HG02798 (cell line): ENCODE measurements around the gene LIMS2.

ENCODE experiments used
- ATAC-seq: cut with Tn5 transposase; IDR thresholded peaks from one replicate; pipeline ENCODE4 v1.9.1; 2021; ENCODE audit warnings: mild to moderate bottlenecking; ENCODE audit not compliant: unreplicated experiment, poor library complexity

LIMS2 gene

GRCh38 chr2:127678991-127679390 is 3.7 kb upstream of the LIMS2 start:
- no peak for ATAC-seq

GRCh38 chr2:127678531-127678930 is 3.2 kb upstream of the LIMS2 start:
- ATAC-seq = no peak

- ATAC-seq = no peak
Measured at GRCh38 chr2:127676906-127677305, 1.6 kb upstream of the LIMS2 start.

GRCh38 chr2:127674241-127675209 is 805 bp downstream of the LIMS2 start:
- no peak for ATAC-seq

GRCh38 chr2:127673291-127674069 is 1.9 kb downstream of the LIMS2 start:
- no peak for ATAC-seq

GRCh38 chr2:127672341-127673224 is 2.7 kb downstream of the LIMS2 start:
- ATAC-seq = no peak

GRCh38 chr2:127671557-127672302 is 3.6 kb downstream of the LIMS2 start:
- no peak for ATAC-seq

GRCh38 chr2:127670957-127671290 is 4.4 kb downstream of the LIMS2 start:
- no peak for ATAC-seq

GRCh38 chr2:127670055-127670956 is 5.0 kb downstream of the LIMS2 start:
- no peak for ATAC-seq

GRCh38 chr2:127669056-127669455 is 6.3 kb downstream of the LIMS2 start:
- no peak for ATAC-seq

GRCh38 chr2:127665267-127665893 is 9.9 kb downstream of the LIMS2 start:
- ATAC-seq = no peak

GRCh38 chr2:127664895-127665225 is 10.5 kb downstream of the LIMS2 start:
- no peak for ATAC-seq

GRCh38 chr2:127664065-127664894 is 11.1 kb downstream of the LIMS2 start:
- ATAC-seq = no peak

GRCh38 chr2:127663566-127664064 is 11.7 kb downstream of the LIMS2 start:
- ATAC-seq = no peak

GRCh38 chr2:127662937-127663565 is 12.3 kb downstream of the LIMS2 start:
- no peak for ATAC-seq

- no peak for ATAC-seq
Measured at GRCh38 chr2:127661949-127662510, 13.3 kb downstream of the LIMS2 start.
